Activated B cell treated with CpG ODN at 0.5 μM for 24 hours (primary cell): Measurements from ENCODE around the gene TMEM114. TPM values are rescaled to one million over a fixed set of nuclear protein-coding genes. Genes with fewer than 3 reads are reported as not detected.
"Not testable (repeated sequence)": the region's sequence is repeated elsewhere in the genome, so short reads cannot be mapped to it uniquely, and the experiment has no call there.

ENCODE experiments used
- ATAC-seq: fragments of 200-7000 bp; cut with Tn5 transposase; one replicate; pipeline ENCODE4 v1.10.0; 2021; ENCODE audit warnings: low read depth, mild to moderate bottlenecking, moderate library complexity
- CTCF ChIA-PET: fragments of 350-600 bp; sonication (Branson Sonifier 250); formaldehyde crosslinking; loops from one replicate; lab custom pipeline; 2021; ENCODE audit warnings: antibody characterized with exemption; lab: Charles Lee
- POLR2A ChIA-PET: fragments of 350-600 bp; sonication (Branson Sonifier 250); formaldehyde crosslinking; loops from one replicate; lab custom pipeline; 2021; ENCODE audit warnings: antibody characterized with exemption; lab: Charles Lee
- DNase-seq: peaks from one replicate; pipeline ENCODE4 v3.0.0; 2022
- H3K27ac Mint-ChIP-seq: one replicate; pipeline ENCODE4 v1.8.0; 2020; ENCODE audit warnings: mixed read lengths
- H3K27me3 Mint-ChIP-seq: one replicate; pipeline ENCODE4 v1.8.0; 2021; ENCODE audit warnings: mixed read lengths
- H3K36me3 Mint-ChIP-seq: one replicate; pipeline ENCODE4 v1.8.0; 2021; ENCODE audit warnings: low read depth, mixed read lengths
- H3K4me1 Mint-ChIP-seq: one replicate; pipeline ENCODE4 v1.8.0; 2021; ENCODE audit warnings: mixed read lengths
- H3K4me3 Mint-ChIP-seq: one replicate; pipeline ENCODE4 v1.8.0; 2020; ENCODE audit warnings: mild to moderate bottlenecking, mixed read lengths
- H3K9me3 Mint-ChIP-seq: one replicate; pipeline ENCODE4 v1.8.0; 2020; ENCODE audit warnings: mixed read lengths
- intact Hi-C: fragments of 100-400 bp; cut with micrococcal nuclease; formaldehyde crosslinking; loops from one replicate; pipeline ENCODE4 v1.15.1; 2024
- total RNA-seq: library from RNA; stranded (reverse); gene quantifications from 2 replicates; pipeline ENCODE4 v1.2.3, GENCODE V29; 2022
- TF ChIP-seq, protein P1 (sequence below): fragments of 200-600 bp; IDR thresholded peaks from one replicate; pipeline ENCODE4 v1.8.0; 2022; ENCODE audit warnings: antibody characterized with exemption, mild to moderate bottlenecking

TMEM114 gene
- total RNA-seq, 1 donor from 2014 or later: not detected

DNA sequence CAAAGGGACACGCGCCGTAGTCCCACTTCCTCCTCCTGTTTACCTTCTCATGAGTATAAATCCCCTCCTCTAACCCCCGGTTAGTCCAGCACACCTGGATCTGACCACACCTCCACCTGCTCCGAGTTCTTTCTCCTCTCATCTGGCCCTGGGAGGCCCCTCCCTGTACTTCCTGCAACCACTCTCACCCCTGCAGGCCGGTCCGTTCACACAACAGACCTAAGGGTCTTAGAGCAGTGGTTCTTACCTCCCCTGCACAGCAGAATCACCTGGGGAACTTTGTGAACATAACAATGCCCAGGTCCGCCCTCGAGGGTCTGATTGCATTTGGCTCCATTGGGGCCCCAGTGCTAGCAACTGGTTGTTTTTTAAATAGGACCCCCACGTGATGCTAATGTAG lies 24.8 kb downstream of the TMEM114 start:
- TF ChIP-seq, protein P1, sequence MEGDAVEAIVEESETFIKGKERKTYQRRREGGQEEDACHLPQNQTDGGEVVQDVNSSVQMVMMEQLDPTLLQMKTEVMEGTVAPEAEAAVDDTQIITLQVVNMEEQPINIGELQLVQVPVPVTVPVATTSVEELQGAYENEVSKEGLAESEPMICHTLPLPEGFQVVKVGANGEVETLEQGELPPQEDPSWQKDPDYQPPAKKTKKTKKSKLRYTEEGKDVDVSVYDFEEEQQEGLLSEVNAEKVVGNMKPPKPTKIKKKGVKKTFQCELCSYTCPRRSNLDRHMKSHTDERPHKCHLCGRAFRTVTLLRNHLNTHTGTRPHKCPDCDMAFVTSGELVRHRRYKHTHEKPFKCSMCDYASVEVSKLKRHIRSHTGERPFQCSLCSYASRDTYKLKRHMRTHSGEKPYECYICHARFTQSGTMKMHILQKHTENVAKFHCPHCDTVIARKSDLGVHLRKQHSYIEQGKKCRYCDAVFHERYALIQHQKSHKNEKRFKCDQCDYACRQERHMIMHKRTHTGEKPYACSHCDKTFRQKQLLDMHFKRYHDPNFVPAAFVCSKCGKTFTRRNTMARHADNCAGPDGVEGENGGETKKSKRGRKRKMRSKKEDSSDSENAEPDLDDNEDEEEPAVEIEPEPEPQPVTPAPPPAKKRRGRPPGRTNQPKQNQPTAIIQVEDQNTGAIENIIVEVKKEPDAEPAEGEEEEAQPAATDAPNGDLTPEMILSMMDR: no peak
- ATAC-seq (no peak), DNase-seq (no peak)
- Mint-ChIP-seq H3K4me3 (no peak overlapping the region), H3K4me1 (peaks cover 3% of the 10 kb centered on the region), H3K27me3 (peaks cover 6% of the 10 kb centered on the region), H3K36me3 (no peaks in the 10 kb centered on the region), H3K9me3 (no peaks in the 10 kb centered on the region), H3K27ac (no peak overlapping the region)
- CTCF ChIA-PET: no interaction called here
- POLR2A ChIA-PET: no interaction called here
- intact Hi-C loops: loop anchor here (5.0 kb wide), 2 partner anchors 57 to 92 kb away; partner anchors contain the start of gene METTL22

DNA sequence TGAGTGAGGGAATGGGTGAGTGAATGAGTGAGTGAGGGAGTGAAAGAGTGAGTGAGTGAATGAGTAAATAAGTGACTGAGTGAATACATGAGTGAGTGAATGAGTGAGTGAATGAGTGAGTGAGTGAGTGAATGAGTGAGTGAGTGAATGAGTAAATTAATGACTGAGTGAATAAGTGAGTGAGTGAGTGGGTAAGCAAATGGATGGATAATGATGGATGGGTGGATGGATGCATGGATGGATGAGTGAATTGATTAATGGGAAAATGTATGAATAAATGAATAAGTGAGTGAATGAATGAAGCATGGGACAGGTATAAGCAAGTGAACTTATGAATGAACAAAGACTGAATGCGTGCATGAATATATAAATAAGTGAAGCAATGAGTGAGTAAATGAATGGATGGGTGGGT lies 25.4 kb downstream of the TMEM114 start:
- Mint-ChIP-seq H3K9me3 (no peaks in the 10 kb centered on the region), H3K27me3 (peaks cover 3% of the 10 kb centered on the region), H3K4me1 (peaks cover 3% of the 10 kb centered on the region), H3K4me3 (no peak overlapping the region), H3K36me3 (no peaks in the 10 kb centered on the region), H3K27ac (no peak overlapping the region)
- ChIA-PET POLR2A (no interaction called here), CTCF (no interaction called here)
- ATAC-seq (no peak), DNase-seq (no peak)
- TF ChIP-seq, protein P1: no peak
- intact Hi-C loops: loop anchor here (5.0 kb wide), 2 partner anchors 57 to 92 kb away; partner anchors contain the start of gene METTL22

DNA sequence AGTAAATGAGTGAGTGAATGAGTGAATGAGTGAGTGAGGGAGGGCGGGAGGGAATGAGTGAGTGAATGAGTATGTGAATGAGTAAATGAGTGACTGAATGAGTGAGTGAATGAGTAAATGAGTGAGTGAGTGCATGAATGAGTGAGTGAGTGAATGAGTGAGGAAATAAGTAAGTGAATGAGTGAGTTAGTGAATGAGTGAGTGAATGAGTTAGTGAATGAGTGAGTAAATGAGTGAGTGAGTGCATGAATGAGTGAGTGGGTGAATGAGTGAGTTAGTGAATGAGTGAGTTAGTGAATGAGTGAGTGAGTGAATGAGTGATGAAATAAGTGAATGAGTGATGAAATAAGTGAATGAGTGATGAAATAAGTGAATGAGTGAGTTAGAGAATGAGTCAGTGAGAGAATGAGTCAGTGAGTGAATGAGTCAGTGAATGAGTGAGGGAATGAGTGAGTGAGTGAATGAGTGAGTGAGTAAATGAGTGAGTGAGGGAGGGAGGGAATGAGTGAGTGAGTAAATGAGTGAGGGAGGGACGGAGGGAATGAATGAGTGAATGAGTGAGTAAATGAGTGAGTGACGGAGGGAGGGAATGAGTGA lies 26.3 kb downstream of the TMEM114 start:
- H3K27ac Mint-ChIP-seq, POLR2A ChIA-PET, CTCF ChIA-PET, H3K27me3 Mint-ChIP-seq, H3K4me1 Mint-ChIP-seq, intact Hi-C loops, DNase-seq, H3K36me3 Mint-ChIP-seq, H3K9me3 Mint-ChIP-seq, ATAC-seq, H3K4me3 Mint-ChIP-seq: not testable (repeated sequence)

DNA sequence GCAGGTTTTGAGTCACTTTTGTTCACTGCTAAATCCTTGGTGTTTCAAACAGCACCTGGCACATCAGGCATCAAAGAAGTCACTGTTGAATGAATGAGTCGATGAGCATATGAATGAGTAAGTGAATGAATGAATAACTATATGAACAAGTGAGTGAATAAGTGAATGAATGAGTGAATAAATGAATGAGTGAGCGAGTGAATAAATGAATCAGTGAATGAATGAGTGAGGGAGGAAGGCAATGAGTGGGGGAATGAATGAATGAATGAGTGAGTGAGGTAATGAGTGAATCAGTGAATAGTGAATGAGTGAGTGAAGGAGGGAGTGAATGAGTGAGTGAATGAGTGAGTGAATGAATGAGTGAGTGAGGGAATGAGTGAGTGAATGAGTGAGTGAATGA lies 28.8 kb downstream of the TMEM114 start:
- Mint-ChIP-seq H3K27ac (no peak overlapping the region), H3K27me3 (peaks cover 6% of the 10 kb centered on the region), H3K9me3 (no peaks in the 10 kb centered on the region), H3K36me3 (no peaks in the 10 kb centered on the region), H3K4me3 (no peak overlapping the region), H3K4me1 (no peaks in the 10 kb centered on the region)
- ATAC-seq (no peak), DNase-seq (no peak)
- TF ChIP-seq, protein P1: no peak
- intact Hi-C loops: no loop called here
- ChIA-PET POLR2A (no interaction called here), CTCF (no interaction called here)

DNA sequence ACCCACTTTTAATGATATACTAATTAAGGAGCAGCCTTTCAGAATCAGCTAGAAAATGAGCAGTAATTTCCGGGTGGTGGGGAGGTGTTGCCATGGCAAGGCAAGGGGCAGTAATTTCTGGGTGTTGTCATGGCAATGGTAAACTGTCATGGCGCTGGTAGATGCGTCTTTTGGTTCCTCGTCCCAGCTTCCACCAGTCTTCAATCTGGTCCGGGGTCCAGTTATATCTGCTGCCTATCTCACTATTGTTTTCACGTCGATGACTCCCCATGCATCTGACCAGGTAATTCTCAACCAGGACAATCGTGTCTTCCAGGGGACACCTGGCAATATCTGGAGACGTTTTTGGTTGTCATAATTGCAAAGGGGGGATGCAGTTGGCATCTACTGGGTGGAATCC lies 34.9 kb downstream of the TMEM114 start:
- ATAC-seq: no peak
- Mint-ChIP-seq H3K36me3 (no peaks in the 10 kb centered on the region), H3K27me3 (peaks cover 28% of the 10 kb centered on the region), H3K27ac (no peak overlapping the region), H3K4me3 (no peak overlapping the region), H3K9me3 (peaks cover 3% of the 10 kb centered on the region), H3K4me1 (no peaks in the 10 kb centered on the region)
- ChIA-PET CTCF (no interaction called here), POLR2A (no interaction called here)
- TF ChIP-seq, protein P1: no peak
- DNase-seq: no peak
- intact Hi-C loops: no loop called here

DNA sequence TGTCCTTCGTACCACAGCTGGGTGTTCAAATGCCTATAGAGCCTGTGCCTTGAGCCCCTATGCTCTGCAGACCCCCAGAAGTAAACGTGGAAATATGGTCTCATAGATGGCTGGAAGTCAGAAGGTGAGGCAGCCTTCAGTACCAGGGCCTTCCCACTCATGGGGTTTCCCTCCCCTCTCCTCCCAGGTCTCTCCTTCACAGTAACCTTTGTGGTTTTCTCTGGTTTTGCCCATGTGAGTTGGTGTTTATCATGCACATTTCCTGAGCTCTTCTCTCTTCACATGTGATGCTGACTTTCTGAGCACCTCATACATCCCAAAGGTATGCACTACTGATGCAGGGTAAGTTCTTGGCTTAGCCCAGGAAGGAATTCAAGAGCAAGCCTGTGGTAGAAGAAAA lies 35.4 kb downstream of the TMEM114 start:
- ATAC-seq (no peak), DNase-seq (no peak)
- H3K27ac Mint-ChIP-seq: no peak overlapping the region
- H3K27me3 Mint-ChIP-seq: peaks cover 28% of the 10 kb centered on the region
- no peak overlapping the region for H3K4me3 Mint-ChIP-seq
- intact Hi-C loops: no loop called here
- TF ChIP-seq, protein P1: no peak
- peaks cover 3% of the 10 kb centered on the region for H3K9me3 Mint-ChIP-seq
- H3K36me3 Mint-ChIP-seq: no peaks in the 10 kb centered on the region
- ChIA-PET CTCF (no interaction called here), POLR2A (no interaction called here)
- H3K4me1 Mint-ChIP-seq: no peaks in the 10 kb centered on the region
